ENCODE measurements around the gene MACROH2A1.

MACROH2A1 gene

DNA sequence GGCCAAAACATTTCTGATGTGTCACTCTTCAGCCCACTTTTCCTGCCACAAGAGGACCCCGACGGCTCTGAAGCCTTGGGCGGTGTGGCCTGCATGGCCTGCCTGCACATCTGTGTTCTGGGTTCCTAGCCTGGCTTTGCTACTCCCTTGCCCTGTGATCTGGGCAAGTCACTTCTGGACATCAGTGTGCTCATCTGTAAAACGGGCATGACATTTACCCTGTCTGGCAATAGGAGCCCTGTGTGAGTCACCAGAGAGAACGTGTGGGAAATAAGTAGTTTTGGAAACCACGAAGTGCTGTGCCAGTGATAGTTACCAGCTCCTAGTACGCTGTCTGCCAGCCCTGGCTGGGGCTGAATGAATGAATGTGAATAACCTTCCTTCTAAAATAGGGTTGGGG lies 90.8 kb downstream of the MACROH2A1 start:
- no peaks in the 10 kb centered on the region for H3K36me3 ChIP-seq
- no peaks in the 10 kb centered on the region for H3K27me3 ChIP-seq
- TF ChIP-seq, protein P1, sequence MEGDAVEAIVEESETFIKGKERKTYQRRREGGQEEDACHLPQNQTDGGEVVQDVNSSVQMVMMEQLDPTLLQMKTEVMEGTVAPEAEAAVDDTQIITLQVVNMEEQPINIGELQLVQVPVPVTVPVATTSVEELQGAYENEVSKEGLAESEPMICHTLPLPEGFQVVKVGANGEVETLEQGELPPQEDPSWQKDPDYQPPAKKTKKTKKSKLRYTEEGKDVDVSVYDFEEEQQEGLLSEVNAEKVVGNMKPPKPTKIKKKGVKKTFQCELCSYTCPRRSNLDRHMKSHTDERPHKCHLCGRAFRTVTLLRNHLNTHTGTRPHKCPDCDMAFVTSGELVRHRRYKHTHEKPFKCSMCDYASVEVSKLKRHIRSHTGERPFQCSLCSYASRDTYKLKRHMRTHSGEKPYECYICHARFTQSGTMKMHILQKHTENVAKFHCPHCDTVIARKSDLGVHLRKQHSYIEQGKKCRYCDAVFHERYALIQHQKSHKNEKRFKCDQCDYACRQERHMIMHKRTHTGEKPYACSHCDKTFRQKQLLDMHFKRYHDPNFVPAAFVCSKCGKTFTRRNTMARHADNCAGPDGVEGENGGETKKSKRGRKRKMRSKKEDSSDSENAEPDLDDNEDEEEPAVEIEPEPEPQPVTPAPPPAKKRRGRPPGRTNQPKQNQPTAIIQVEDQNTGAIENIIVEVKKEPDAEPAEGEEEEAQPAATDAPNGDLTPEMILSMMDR (IDR thresholded peaks at IDR 0.05; ENCODE audit: low read depth, low read length): no peak
- no peak for DNase-seq
- no peaks in the 10 kb centered on the region for H3K9me3 ChIP-seq
- no peaks in the 10 kb centered on the region for H3K4me1 ChIP-seq
- H3K4me3 ChIP-seq (ENCODE audit: low read depth, low read length): no peak overlapping the region

DNA sequence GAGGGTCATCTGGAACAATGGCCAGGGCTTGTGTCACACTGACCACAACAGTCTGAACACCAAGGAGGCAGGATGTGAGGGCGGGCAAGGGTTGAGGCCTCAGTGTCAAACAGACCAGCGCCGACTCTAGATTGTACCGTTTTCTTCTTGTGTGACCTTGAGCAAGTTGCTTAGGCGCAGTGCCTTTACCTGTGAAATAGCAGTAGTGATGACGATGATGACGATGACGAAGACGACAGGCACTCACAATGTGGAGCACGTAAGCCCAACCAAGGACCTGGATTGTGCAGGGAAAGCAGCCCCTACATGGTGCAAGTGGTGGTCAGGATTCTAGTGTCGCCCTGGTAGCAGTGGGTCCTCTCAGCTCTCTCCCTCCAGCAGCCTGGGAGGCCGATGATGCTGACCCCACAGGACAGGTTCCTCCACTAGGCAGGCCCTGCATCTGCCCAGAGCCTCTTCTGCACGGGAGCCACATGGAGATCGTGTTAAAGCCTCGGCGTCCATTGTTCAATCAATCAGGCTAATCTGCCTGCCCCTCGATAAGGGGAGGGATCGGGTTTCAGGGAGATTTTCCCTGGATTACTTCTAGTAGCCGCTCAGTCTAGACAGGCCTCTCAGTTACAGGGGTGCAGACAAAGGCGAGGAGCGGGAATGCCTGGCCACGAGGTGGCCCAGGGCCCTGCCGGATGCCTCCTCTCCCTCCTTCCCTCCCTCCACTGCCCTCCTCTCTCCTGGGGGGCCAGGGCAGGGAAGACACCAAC lies 91.7 kb downstream of the MACROH2A1 start:
- DNase-seq: no peak
- TF ChIP-seq, protein P1 (IDR thresholded peaks at IDR 0.05; ENCODE audit: low read depth, low read length): no peak
- H3K27me3 ChIP-seq: no peaks in the 10 kb centered on the region

DNA sequence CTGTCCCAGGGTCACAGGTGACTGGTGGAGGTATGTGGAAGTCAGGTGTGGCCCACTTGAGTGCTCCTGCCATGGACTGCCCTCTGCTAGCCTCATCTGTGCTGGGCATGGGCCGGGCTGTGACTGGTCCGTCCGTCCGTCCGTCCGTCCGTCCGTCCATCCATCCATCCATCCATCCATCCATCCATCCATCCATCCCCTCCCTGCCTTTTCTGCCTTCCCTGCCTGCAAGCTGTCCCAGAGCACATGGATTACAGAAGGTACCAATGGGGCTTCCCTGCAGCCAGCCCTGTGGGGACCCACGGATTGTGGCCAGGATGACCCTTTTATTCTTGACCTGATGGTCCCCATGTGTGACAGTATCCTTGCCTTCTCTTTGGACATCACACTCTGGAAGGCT lies 92.5 kb downstream of the MACROH2A1 start:
- Histone ChIP-seq H3K27me3 (no peaks in the 10 kb centered on the region), H3K4me3 (ENCODE audit: low read depth, low read length) (no peak overlapping the region), H3K4me1 (no peaks in the 10 kb centered on the region), H3K36me3 (no peaks in the 10 kb centered on the region), H3K9me3 (no peaks in the 10 kb centered on the region)
- no peak for DNase-seq
- TF ChIP-seq, protein P1 (IDR thresholded peaks at IDR 0.05; ENCODE audit: low read depth, low read length): no peak

More for the DNA sequence above, 91.7 kb downstream of the MACROH2A1 start:
- H3K4me3 ChIP-seq (ENCODE audit: low read depth, low read length): no peak overlapping the region
- H3K9me3 ChIP-seq: no peaks in the 10 kb centered on the region
- no peaks in the 10 kb centered on the region for H3K36me3 ChIP-seq
- no peaks in the 10 kb centered on the region for H3K4me1 ChIP-seq

DNA sequence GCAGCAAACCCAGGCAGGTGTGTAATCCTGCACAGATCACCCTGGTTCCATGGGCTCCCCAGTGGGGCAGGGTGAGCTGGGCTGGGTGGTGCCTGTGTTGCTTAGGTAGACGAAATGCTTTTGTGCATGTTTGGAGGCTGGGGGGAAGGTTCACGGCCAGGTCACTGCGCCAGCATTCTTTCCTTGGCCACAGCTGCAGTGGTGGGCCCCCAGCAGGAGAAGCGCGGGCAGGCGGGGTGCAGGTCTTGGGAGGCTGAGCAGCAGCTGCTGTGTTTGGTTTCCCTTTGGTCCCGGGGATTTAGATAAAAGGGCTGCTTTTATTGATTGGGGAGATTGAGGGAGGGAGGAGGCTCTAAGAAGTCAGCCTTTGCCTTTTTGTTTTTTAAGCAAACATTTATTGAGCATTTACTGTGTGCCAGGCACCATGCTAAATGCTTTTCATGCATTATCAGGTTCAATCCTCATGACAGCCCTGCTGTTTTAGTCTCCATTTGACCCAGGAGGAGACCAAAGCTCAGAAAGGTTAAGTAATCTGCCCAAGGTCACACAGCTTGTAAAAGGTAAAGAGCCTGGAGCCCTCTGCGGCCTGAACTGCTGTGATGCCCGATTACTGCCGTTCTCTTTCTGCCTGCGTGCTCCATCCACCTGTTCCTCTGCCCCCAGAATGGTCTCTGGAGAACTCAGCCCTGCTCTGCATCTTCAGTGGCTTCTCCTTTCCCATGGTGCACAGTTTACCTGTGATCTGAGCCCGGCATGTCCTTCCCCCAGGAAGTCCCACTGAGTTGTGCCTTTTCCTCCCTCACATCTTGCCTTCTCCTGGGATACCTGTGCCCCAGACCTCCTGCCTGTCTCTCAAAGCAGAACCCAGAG lies 94.4 kb downstream of the MACROH2A1 start:
- TF ChIP-seq, protein P1 (IDR thresholded peaks at IDR 0.05; ENCODE audit: low read depth, low read length): no peak
- Histone ChIP-seq H3K4me1 (no peaks in the 10 kb centered on the region), H3K4me3 (ENCODE audit: low read depth, low read length) (no peak overlapping the region), H3K27me3 (no peaks in the 10 kb centered on the region), H3K36me3 (no peaks in the 10 kb centered on the region), H3K9me3 (no peaks in the 10 kb centered on the region)
- DNase-seq: no peak

DNA sequence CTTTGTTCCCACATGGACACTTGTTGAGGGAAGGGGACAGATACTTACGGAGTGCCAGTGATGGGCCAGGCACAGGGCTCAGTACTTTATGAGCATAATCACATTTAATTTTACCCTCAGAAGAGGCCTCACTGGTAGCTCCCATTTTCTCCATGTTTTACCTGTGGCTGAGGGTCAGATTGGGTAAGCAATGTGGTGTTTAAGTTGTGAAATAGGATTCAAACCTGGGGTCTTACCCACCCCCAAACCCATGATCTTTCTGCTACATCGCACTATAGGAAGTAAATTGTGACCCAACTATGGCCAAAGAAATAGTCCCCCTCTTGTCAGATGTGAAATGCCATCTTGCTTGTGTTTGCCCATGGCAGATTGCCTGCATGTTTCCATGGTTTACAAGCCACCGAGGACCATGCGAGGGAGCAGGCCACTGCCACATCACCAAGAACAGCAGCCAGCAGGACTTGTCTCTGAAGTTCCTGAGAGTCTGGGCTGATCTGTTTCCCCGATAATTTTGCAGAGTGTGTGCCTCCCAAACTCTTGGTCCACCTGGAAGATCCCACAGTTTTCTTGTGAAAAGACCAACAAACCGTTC lies 95.4 kb downstream of the MACROH2A1 start:
- TF ChIP-seq, protein P1 (IDR thresholded peaks at IDR 0.05; ENCODE audit: low read depth, low read length): no peak
- DNase-seq: no peak
- no peak overlapping the region for H3K4me3 ChIP-seq (ENCODE audit: low read depth, low read length)
- H3K27me3 ChIP-seq: no peaks in the 10 kb centered on the region
- no peaks in the 10 kb centered on the region for H3K9me3 ChIP-seq
- H3K36me3 ChIP-seq: no peaks in the 10 kb centered on the region
- H3K4me1 ChIP-seq: no peaks in the 10 kb centered on the region

All from BE2C (cell line).